ENCODE measurements around the gene DCXR. TPM values are rescaled to one million over a fixed set of nuclear protein-coding genes. Genes with fewer than 3 reads are reported as not detected.

DCXR gene
- total and polyA plus RNA-seq, 2 of the 13 experiments (the other 11 are each of a cell fraction or from before 2014, with no cell fraction given) = 287 to 311 TPM

DNA sequence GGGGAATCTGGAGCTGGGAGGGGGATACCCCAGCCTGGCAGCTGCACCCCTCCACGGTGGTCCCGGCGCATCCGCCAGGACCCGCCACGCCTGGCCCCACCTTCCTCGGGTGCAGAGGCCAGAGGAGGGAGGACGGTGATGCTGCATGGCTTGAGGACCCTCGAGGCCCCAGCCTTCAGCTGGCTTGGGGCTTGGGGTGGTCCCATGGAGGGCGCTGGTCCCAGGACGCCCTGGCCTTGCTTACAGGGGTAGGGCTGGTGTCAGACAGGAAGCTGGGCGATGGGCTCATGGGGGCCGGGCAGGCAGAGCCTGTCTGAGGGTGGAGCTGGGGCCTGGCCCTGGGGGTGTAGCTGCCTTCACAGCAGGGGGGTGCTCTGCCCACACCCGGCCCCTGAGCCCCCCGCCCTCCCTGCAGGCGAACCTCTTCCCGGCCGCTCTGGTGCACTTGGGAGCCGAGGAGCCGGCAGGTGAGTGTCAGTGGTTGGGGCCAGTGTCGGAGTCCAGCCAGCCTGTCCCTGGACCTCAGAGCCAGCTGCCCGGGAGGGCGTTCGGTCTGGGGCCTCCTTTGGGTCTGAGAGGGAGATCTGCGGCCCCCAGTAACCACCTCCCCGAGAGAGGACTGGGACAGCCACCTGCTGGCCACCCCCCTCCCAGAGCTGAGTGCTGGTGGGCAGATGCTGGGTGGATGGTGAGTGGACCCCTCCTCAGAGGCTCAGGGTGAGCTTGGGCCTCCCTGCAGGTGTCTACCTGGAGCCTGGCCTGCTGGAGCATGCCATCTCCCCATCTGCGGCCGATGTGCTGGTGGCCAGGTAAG, 21.2 kb downstream of the DCXR start (continued):
- TF ChIP-seq MATR3 (CRISPR knock-in tag; IDR thresholded peaks at IDR 0.05) (0 out of 2 replicates have a peak, but pooled peaks have one; percentile 92), EZH2 (conservative IDR thresholded peaks at IDR 0.05; ENCODE audit: low read depth, low read length) (no peak), ZNF558 (CRISPR knock-in tag; IDR thresholded peaks at IDR 0.05; ENCODE audit: borderline replicate concordance) (no peak), SP1 (IDR thresholded peaks at IDR 0.05) (no peak), SP1 (CRISPR knock-in tag; IDR thresholded peaks at IDR 0.05) (0 out of 2 replicates have a peak, but pooled peaks have one; percentile 20), AKAP8 (CRISPR knock-in tag; IDR thresholded peaks at IDR 0.05) (peak; percentile 98), ZMYM2 (CRISPR knock-in tag; IDR thresholded peaks at IDR 0.05) (no peak), CCDC6 (CRISPR knock-in tag; IDR thresholded peaks at IDR 0.05) (no peak), ZNF547 (CRISPR knock-in tag; IDR thresholded peaks at IDR 0.05) (0 out of 2 replicates have a peak, but pooled peaks have one; percentile 37), KLF12 (CRISPR knock-in tag; IDR thresholded peaks at IDR 0.05; ENCODE audit: borderline replicate concordance) (0 out of 2 replicates have a peak, but pooled peaks have one; percentile 17)
- TF ChIP-seq, protein P1, sequence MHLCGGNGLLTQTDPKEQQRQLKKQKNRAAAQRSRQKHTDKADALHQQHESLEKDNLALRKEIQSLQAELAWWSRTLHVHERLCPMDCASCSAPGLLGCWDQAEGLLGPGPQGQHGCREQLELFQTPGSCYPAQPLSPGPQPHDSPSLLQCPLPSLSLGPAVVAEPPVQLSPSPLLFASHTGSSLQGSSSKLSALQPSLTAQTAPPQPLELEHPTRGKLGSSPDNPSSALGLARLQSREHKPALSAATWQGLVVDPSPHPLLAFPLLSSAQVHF (CRISPR knock-in tag; IDR thresholded peaks at IDR 0.05) = 0 out of 2 replicates have a peak, but pooled peaks have one; percentile 20
- TF ChIP-seq, protein P2, sequence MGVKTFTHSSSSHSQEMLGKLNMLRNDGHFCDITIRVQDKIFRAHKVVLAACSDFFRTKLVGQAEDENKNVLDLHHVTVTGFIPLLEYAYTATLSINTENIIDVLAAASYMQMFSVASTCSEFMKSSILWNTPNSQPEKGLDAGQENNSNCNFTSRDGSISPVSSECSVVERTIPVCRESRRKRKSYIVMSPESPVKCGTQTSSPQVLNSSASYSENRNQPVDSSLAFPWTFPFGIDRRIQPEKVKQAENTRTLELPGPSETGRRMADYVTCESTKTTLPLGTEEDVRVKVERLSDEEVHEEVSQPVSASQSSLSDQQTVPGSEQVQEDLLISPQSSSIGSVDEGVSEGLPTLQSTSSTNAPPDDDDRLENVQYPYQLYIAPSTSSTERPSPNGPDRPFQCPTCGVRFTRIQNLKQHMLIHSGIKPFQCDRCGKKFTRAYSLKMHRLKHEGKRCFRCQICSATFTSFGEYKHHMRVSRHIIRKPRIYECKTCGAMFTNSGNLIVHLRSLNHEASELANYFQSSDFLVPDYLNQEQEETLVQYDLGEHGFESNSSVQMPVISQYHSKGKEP (CRISPR knock-in tag; IDR thresholded peaks at IDR 0.05) = no peak
- TF ChIP-seq, protein P3, sequence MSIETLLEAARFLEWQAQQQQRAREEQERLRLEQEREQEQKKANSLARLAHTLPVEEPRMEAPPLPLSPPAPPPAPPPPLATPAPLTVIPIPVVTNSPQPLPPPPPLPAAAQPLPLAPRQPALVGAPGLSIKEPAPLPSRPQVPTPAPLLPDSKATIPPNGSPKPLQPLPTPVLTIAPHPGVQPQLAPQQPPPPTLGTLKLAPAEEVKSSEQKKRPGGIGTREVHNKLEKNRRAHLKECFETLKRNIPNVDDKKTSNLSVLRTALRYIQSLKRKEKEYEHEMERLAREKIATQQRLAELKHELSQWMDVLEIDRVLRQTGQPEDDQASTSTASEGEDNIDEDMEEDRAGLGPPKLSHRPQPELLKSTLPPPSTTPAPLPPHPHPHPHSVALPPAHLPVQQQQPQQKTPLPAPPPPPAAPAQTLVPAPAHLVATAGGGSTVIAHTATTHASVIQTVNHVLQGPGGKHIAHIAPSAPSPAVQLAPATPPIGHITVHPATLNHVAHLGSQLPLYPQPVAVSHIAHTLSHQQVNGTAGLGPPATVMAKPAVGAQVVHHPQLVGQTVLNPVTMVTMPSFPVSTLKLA (IDR thresholded peaks at IDR 0.05) = no peak
- TF ChIP-seq, protein P4, sequence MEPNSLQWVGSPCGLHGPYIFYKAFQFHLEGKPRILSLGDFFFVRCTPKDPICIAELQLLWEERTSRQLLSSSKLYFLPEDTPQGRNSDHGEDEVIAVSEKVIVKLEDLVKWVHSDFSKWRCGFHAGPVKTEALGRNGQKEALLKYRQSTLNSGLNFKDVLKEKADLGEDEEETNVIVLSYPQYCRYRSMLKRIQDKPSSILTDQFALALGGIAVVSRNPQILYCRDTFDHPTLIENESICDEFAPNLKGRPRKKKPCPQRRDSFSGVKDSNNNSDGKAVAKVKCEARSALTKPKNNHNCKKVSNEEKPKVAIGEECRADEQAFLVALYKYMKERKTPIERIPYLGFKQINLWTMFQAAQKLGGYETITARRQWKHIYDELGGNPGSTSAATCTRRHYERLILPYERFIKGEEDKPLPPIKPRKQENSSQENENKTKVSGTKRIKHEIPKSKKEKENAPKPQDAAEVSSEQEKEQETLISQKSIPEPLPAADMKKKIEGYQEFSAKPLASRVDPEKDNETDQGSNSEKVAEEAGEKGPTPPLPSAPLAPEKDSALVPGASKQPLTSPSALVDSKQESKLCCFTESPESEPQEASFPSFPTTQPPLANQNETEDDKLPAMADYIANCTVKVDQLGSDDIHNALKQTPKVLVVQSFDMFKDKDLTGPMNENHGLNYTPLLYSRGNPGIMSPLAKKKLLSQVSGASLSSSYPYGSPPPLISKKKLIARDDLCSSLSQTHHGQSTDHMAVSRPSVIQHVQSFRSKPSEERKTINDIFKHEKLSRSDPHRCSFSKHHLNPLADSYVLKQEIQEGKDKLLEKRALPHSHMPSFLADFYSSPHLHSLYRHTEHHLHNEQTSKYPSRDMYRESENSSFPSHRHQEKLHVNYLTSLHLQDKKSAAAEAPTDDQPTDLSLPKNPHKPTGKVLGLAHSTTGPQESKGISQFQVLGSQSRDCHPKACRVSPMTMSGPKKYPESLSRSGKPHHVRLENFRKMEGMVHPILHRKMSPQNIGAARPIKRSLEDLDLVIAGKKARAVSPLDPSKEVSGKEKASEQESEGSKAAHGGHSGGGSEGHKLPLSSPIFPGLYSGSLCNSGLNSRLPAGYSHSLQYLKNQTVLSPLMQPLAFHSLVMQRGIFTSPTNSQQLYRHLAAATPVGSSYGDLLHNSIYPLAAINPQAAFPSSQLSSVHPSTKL (CRISPR knock-in tag; IDR thresholded peaks at IDR 0.05) = 0 out of 2 replicates have a peak, but pooled peaks have one; percentile 6
- TF ChIP-seq, protein P5, sequence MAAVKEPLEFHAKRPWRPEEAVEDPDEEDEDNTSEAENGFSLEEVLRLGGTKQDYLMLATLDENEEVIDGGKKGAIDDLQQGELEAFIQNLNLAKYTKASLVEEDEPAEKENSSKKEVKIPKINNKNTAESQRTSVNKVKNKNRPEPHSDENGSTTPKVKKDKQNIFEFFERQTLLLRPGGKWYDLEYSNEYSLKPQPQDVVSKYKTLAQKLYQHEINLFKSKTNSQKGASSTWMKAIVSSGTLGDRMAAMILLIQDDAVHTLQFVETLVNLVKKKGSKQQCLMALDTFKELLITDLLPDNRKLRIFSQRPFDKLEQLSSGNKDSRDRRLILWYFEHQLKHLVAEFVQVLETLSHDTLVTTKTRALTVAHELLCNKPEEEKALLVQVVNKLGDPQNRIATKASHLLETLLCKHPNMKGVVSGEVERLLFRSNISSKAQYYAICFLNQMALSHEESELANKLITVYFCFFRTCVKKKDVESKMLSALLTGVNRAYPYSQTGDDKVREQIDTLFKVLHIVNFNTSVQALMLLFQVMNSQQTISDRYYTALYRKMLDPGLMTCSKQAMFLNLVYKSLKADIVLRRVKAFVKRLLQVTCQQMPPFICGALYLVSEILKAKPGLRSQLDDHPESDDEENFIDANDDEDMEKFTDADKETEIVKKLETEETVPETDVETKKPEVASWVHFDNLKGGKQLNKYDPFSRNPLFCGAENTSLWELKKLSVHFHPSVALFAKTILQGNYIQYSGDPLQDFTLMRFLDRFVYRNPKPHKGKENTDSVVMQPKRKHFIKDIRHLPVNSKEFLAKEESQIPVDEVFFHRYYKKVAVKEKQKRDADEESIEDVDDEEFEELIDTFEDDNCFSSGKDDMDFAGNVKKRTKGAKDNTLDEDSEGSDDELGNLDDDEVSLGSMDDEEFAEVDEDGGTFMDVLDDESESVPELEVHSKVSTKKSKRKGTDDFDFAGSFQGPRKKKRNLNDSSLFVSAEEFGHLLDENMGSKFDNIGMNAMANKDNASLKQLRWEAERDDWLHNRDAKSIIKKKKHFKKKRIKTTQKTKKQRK (IDR thresholded peaks at IDR 0.05; ENCODE audit: low read length) = no peak
- TF ChIP-seq, protein P6, sequence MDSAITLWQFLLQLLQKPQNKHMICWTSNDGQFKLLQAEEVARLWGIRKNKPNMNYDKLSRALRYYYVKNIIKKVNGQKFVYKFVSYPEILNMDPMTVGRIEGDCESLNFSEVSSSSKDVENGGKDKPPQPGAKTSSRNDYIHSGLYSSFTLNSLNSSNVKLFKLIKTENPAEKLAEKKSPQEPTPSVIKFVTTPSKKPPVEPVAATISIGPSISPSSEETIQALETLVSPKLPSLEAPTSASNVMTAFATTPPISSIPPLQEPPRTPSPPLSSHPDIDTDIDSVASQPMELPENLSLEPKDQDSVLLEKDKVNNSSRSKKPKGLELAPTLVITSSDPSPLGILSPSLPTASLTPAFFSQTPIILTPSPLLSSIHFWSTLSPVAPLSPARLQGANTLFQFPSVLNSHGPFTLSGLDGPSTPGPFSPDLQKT (CRISPR knock-in tag; IDR thresholded peaks at IDR 0.05; ENCODE audit: borderline replicate concordance) = no peak
